GM23248 (cell line): ENCODE measurements around the gene DPYD.

Source experiments
- EZH2 ChIP-seq: fragments of 200-600 bp; sonication (generic); IDR thresholded peaks from 2 replicates; pipeline ENCODE4 v1.6.1; 2018; ENCODE audit warnings: antibody characterized with exemption, mild to moderate bottlenecking; ENCODE audit not compliant: insufficient read depth, poor library complexity, severe bottlenecking
- EZH2phosphoT487 ChIP-seq: fragments of 200-600 bp; sonication (generic); IDR thresholded peaks from 2 replicates; pipeline ENCODE4 v1.6.1; 2018; ENCODE audit warnings: antibody characterized with exemption, moderate library complexity, mild to moderate bottlenecking, low read depth; ENCODE audit not compliant: insufficient read depth

DNA sequence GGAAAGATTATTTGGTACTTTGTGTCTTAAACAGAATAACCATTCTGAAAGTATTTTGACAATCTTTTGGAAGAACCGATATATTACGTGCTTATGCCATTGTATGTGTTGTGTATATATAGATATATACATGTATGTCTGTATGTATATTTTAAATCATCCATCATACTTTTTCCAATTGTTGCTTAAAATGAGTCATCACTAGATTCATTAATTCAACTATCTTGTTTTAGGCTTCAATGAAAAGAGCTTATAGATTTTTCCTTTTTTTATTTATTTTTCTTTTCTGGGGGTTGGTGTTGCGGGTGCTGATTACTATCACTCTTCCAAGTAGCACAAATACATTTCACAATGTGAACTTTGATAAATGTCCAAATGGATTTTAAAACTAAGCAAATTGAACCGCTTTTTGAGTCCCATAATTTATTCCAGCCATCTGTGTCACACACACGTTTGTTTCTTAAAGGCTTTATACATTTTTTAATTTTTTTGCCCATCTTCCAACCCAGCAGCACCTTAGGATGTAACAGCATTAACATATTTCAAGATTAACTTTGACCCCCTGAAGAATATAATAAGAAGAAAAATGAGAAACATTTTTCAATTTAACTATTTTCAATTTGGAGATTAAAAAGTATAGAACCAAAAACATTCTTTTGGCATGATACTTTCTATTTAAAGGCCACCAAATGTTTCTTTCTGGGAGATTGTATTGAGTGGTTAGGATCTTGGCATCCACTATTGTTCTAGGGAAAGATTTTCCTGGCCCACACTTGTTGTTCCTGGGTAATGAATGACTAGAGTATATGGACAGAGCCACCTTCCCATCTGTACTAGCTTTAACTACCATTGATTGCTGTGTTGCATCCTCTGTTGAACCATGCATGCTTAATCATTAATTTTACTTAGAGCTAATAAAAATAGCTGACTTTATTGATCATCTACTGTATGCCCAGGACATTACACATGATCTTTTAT, 9.3 kb upstream of the DPYD start:
- TF ChIP-seq EZH2phosphoT487 (no peak), EZH2 (no peak)
